Measurements from ENCODE around the gene AGAP3. TPM values are rescaled to one million over a fixed set of nuclear protein-coding genes. Genes with fewer than 3 reads are reported as not detected.

The AGAP3 gene
- polyA plus RNA-seq, 1 experiment = 52.1 TPM

GRCh38 chr7:151094675-151095074 lies 8.4 kb downstream of the AGAP3 start:
- ChIA-PET CTCF (interaction anchor here (1.1 to 12.9 kb wide), 4 partner anchors 10 to 81 kb away, joined by 3 to 143 read pairs (median 4); no protein-coding TSS in a partner anchor), POLR2A (no interaction called here)
- Histone ChIP-seq H3K36me3 (ENCODE audit: control insufficient read depth, insufficient read depth, low read length) (peaks cover 5% of the 10 kb centered on the region; the same call in 1 of the 2 replicates), H3K4me3 (ENCODE audit: low read depth, low read length) (no peak overlapping the region), H3K27me3 (ENCODE audit: control insufficient read depth, insufficient read depth, low read length) (no peaks in the 10 kb centered on the region)
- DNase-seq (ENCODE audit: low read depth) = no peak
- no peak for TF ChIP-seq CTCF (IDR thresholded peaks at IDR 0.05; ENCODE audit: insufficient read depth, low read depth, low read length)

GRCh38 chr7:151095123-151095797 lies 9.0 kb downstream of the AGAP3 start:
- Histone ChIP-seq H3K4me3 (ENCODE audit: low read depth, low read length) (no peak overlapping the region), H3K27me3 (ENCODE audit: control insufficient read depth, insufficient read depth, low read length) (no peaks in the 10 kb centered on the region), H3K36me3 (ENCODE audit: control insufficient read depth, insufficient read depth, low read length) (peaks cover 5% of the 10 kb centered on the region; the same call in 1 of the 2 replicates)
- ChIA-PET POLR2A (no interaction called here), CTCF (interaction anchor here (1.1 to 12.9 kb wide), 4 partner anchors 9 to 82 kb away, joined by 3 to 143 read pairs (median 4); no protein-coding TSS in a partner anchor)
- TF ChIP-seq CTCF (IDR thresholded peaks at IDR 0.05; ENCODE audit: insufficient read depth, low read depth, low read length) = no peak
- DNase-seq (ENCODE audit: low read depth) = no peak

GRCh38 chr7:151095828-151096475 lies 9.7 kb downstream of the AGAP3 start:
- CTCF ChIA-PET = interaction anchor here (1.1 to 12.9 kb wide), 3 partner anchors 9 to 82 kb away, joined by 3 to 143 read pairs (median 5); no protein-coding TSS in a partner anchor
- no peaks in the 10 kb centered on the region for H3K27me3 ChIP-seq (ENCODE audit: control insufficient read depth, insufficient read depth, low read length)
- TF ChIP-seq CTCF (IDR thresholded peaks at IDR 0.05; ENCODE audit: insufficient read depth, low read depth, low read length) = no peak
- no peak for DNase-seq (ENCODE audit: low read depth)
- H3K36me3 ChIP-seq (ENCODE audit: control insufficient read depth, insufficient read depth, low read length) = peaks cover 5% of the 10 kb centered on the region; the same call in 1 of the 2 replicates
- H3K4me3 ChIP-seq (ENCODE audit: low read depth, low read length) = no peak overlapping the region
- POLR2A ChIA-PET = no interaction called here

- POLR2A ChIA-PET = no interaction called here
- DNase-seq (ENCODE audit: low read depth) = no peak
- Histone ChIP-seq H3K4me3 (ENCODE audit: low read depth, low read length) (no peak overlapping the region), H3K36me3 (ENCODE audit: control insufficient read depth, insufficient read depth, low read length) (peaks cover 3% of the 10 kb centered on the region; the same call in 1 of the 2 replicates), H3K27me3 (ENCODE audit: control insufficient read depth, insufficient read depth, low read length) (no peaks in the 10 kb centered on the region)
- CTCF ChIA-PET = interaction anchor here (0.9 to 2.3 kb wide), 4 partner anchors 8 to 90 kb away, joined by 3 to 11 read pairs (median 4); no protein-coding TSS in a partner anchor
- no peak for TF ChIP-seq CTCF (IDR thresholded peaks at IDR 0.05; ENCODE audit: insufficient read depth, low read depth, low read length)
These were observed 13.4 kb downstream of the AGAP3 start for GRCh38 chr7:151099486-151100211.

GRCh38 chr7:151100921-151101320 lies 14.6 kb downstream of the AGAP3 start:
- H3K36me3 ChIP-seq (ENCODE audit: control insufficient read depth, insufficient read depth, low read length) = peaks cover 3% of the 10 kb centered on the region; the same call in 1 of the 2 replicates
- no peaks in the 10 kb centered on the region for H3K27me3 ChIP-seq (ENCODE audit: control insufficient read depth, insufficient read depth, low read length)
- H3K4me3 ChIP-seq (ENCODE audit: low read depth, low read length) = no peak overlapping the region
- ChIA-PET POLR2A (no interaction called here), CTCF (interaction anchor here (1.3 to 2.3 kb wide), 2 partner anchors 9 to 10 kb away, joined by 3 to 11 read pairs; no protein-coding TSS in a partner anchor)
- TF ChIP-seq CTCF (IDR thresholded peaks at IDR 0.05; ENCODE audit: insufficient read depth, low read depth, low read length) = no peak
- DNase-seq (ENCODE audit: low read depth) = no peak

Measured in BJ (cell line).